Adrenal gland (tissue), 12 donors: ENCODE results near the gene ZXDC. TPM values are rescaled to one million over a fixed set of nuclear protein-coding genes. Genes with fewer than 3 reads are reported as not detected.

Experiments
- DNase-seq, 7 donors: peaks; one replicate each; pipeline ENCODE4 v3.0.0-alpha.2; 2019 to 2020
- H3K27ac ChIP-seq, 5 donors: fragments of 200-600 bp; sonication (generic) in 4 of 5; 1 replicate in 3 of 5; 2 replicates in 2 of 5; pipeline versions ENCODE4 v1.5.1 to v1.8.0; 2016 to 2020; ENCODE audit warnings: mild to moderate bottlenecking in 1 of 5
- H3K27me3 ChIP-seq: fragments of 200-600 bp; 2 replicates; pipeline ENCODE4 v1.8.0; 2021
- H3K36me3 ChIP-seq, 2 donors: fragments of 200-600 bp; replicated peaks in 1 of 2; 1 replicate in 1 of 2; 2 replicates in 1 of 2; pipeline versions ENCODE4 v1.5.1 to v1.8.0; 2018 to 2022
- H3K4me1 ChIP-seq, 2 donors: fragments of 200-600 bp; replicated peaks in 1 of 2; 1 replicate in 1 of 2; 2 replicates in 1 of 2; pipeline versions ENCODE4 v1.5.1 to v1.8.0; 2018 to 2021
- H3K4me3 ChIP-seq, 4 donors: fragments of 200-600 bp; sonication (generic) in 3 of 4; one replicate each; pipeline ENCODE4 v1.5.1; 2016 to 2018
- H3K9me3 ChIP-seq, 3 donors: fragments of 200-600 bp; sonication (generic) in 1 of 3; replicated peaks in 1 of 3; 1 replicate in 2 of 3; 2 replicates in 1 of 3; pipeline versions ENCODE4 v1.5.1 to v1.8.0; 2016 to 2021
- POLR2A ChIP-seq, 2 donors: fragments of 450-650 bp; IDR thresholded peaks; one replicate each; pipeline ENCODE4 v1.6.1; 2017; ENCODE audit warnings: antibody characterized with exemption in 2 of 2, mild to moderate bottlenecking in 2 of 2, moderate library complexity in 1 of 2
- WGBS, 4 donors: extraction: QIAGEN DNeasy Blood & Tissue Kit in 2 of 4; methylation state at CpG; one replicate each; pipeline versions ENCODE4 v1.1.5 to v1.1.7; 2013 to 2017; 5-methylcytosine and 5-hydroxymethylcytosine counted together
- intact Hi-C, 2 donors: fragments of 100-400 bp; cut with DNase I; formaldehyde crosslinking; loops; one replicate each; pipeline versions ENCODE4 v1.14.1 to v1.15.0; 2022 to 2023
- polyA plus RNA-seq, 3 donors: library from polyadenylated mRNA; stranded (reverse); fragments of 200-250 nt in 2 of 3; fragments of 350-450 nt in 1 of 3; fragmentation: Illumina TruSeq in 1 of 3; extraction: RNeasy Lipid Tissue Mini Kit (QIAGEN cat#74804) in 1 of 3; gene quantifications; one replicate each; pipeline ENCODE4 v1.2.3, GENCODE V29; 2013 to 2014
- total RNA-seq, 9 donors: library from RNA; depleted of rRNA in 4 of 9; stranded (reverse); fragments of >200 nt in 4 of 9; fragments of 120-200 nt in 1 of 9; fragmentation: NEBNext Ultra II Directional in 1 of 9; extraction: Animal tissue kit (Norgen Biotek cat#: 25700) in 1 of 9; gene quantifications; one replicate each; pipeline versions ENCODE4 v1.1.0 to v1.2.4, GENCODE V29; 2013 to 2023
- TF ChIP-seq, protein P1 (sequence below), 6 experiments: fragments of 450-650 bp in 4 of 6; fragments of 200-600 bp in 2 of 6; sonication (generic) in 1 of 6; IDR thresholded peaks; 1 replicate in 5 of 6; 2 replicates in 1 of 6; pipeline versions ENCODE4 v1.5.1 to v1.8.0; 2016 to 2021; ENCODE audit warnings: antibody characterized with exemption in 6 of 6, mild to moderate bottlenecking in 2 of 6, moderate library complexity in 1 of 6
- donor health status: healthy with polysubstance abuse.
- donor health status: Bipolar disorder and iron deficiency.
- donor health status: DM: yes; HTN: yes; CAD: no.
- donor health status: DM: no; HTN: no; CAD: no.
- donor health status: DM: no; HTN: no; CAD: no.
- donor health status: DM: yes; HTN: yes; CAD: no.

ZXDC gene
- total and polyA plus RNA-seq, 12 donors, result 16.4 to 45.2 (median 30.3) TPM

DNA sequence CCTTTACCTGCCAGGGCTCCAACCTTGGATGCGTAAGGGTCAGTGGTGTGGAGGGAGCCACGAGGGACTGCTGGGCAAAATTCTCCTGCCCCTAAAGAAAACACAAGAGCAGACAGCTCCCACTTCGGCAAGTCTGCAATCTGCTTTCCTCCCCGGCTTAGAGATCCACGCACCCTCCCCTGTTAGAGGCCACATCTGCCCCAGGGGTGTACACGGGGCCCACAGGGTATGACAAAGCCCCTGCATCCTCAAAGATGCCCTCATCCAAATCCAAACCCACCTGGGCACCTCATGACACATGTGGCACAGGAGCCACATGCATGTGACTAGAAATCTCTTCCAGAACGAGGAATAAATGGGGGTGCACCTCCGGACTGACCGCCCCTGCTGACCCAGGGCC is 25.5 kb downstream of the ZXDC start:
- intact Hi-C loops, result no loop called here
- DNase-seq, result peak in 1 of 7 donors; percentile 37
- no peaks in the 10 kb centered on the region for H3K27me3 ChIP-seq
- H3K27ac ChIP-seq, result no peak overlapping the region
- H3K4me1 ChIP-seq, result peaks cover 10 to 14% of the 10 kb centered on the region in 2 donors
- no peaks in the 10 kb centered on the region for H3K9me3 ChIP-seq
- no peak overlapping the region for H3K4me3 ChIP-seq
- 68 to 85% (median 80%) methylated on average over 8 to 9 of the region's 9 CpGs for WGBS, 4 donors
- H3K36me3 ChIP-seq, result peaks cover 0 to 18% of the 10 kb centered on the region in 2 donors
- no peak for TF ChIP-seq POLR2A (IDR thresholded peaks at IDR 0.05)
- TF ChIP-seq, protein P1, sequence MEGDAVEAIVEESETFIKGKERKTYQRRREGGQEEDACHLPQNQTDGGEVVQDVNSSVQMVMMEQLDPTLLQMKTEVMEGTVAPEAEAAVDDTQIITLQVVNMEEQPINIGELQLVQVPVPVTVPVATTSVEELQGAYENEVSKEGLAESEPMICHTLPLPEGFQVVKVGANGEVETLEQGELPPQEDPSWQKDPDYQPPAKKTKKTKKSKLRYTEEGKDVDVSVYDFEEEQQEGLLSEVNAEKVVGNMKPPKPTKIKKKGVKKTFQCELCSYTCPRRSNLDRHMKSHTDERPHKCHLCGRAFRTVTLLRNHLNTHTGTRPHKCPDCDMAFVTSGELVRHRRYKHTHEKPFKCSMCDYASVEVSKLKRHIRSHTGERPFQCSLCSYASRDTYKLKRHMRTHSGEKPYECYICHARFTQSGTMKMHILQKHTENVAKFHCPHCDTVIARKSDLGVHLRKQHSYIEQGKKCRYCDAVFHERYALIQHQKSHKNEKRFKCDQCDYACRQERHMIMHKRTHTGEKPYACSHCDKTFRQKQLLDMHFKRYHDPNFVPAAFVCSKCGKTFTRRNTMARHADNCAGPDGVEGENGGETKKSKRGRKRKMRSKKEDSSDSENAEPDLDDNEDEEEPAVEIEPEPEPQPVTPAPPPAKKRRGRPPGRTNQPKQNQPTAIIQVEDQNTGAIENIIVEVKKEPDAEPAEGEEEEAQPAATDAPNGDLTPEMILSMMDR (IDR thresholded peaks at IDR 0.05), result no peak

DNA sequence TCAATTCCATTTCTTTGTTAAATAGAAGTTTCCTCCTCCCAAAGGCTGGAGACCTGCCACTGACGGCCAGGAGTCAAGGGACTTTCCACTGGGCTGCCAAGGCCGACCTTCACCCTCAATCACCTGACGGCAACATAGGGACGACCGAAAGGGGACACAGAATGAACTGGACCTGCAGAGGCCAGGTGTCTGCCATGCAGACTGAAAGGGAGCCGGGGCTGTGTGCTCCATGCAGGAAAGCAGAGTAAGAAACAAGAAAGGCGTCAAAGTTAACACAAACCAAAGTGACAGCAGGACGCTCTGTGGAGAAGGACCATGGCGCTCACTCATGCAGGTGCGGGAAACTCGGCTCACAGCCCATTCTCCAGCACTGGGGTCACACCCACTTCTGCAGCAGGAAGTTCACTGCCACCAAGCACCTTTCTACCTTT is 26.1 kb downstream of the ZXDC start:
- peaks cover 10 to 14% of the 10 kb centered on the region in 2 donors for H3K4me1 ChIP-seq
- 73 to 81% (median 75%) methylated on average over 8 to 11 of the region's 11 CpGs for WGBS, 4 donors
- no peaks in the 10 kb centered on the region for H3K9me3 ChIP-seq
- H3K27ac ChIP-seq, result no peak overlapping the region
- TF ChIP-seq, protein P1 (IDR thresholded peaks at IDR 0.05), result no peak
- no peak for TF ChIP-seq POLR2A (IDR thresholded peaks at IDR 0.05)
- intact Hi-C loops, result no loop called here
- H3K4me3 ChIP-seq, result no peak overlapping the region
- H3K27me3 ChIP-seq, result no peaks in the 10 kb centered on the region
- H3K36me3 ChIP-seq, result peaks cover 0 to 18% of the 10 kb centered on the region in 2 donors
- DNase-seq, result peak in 3 of 7 donors; percentile 15 to 48 (median 22)

- TF ChIP-seq, protein P1 (IDR thresholded peaks at IDR 0.05), result no peak
- TF ChIP-seq POLR2A (IDR thresholded peaks at IDR 0.05), result no peak
- no peaks in the 10 kb centered on the region for H3K27me3 ChIP-seq
- H3K9me3 ChIP-seq, result no peaks in the 10 kb centered on the region
- peak in 1 of 7 donors; percentile 40 for DNase-seq
- H3K27ac ChIP-seq, result no peak overlapping the region
- H3K36me3 ChIP-seq, result peaks cover 0 to 18% of the 10 kb centered on the region in 2 donors
- peaks cover 10 to 14% of the 10 kb centered on the region in 2 donors for H3K4me1 ChIP-seq
- no peak overlapping the region for H3K4me3 ChIP-seq
- WGBS, 4 donors, result 87 to 96% (median 91%) methylated on average over 8 of the region's 8 CpGs
- intact Hi-C loops, result no loop called here
These were observed 26.9 kb downstream of the ZXDC start for GRCh38 chr3:126448893-126449180.

GRCh38 chr3:126448136-126448892 is 27.4 kb downstream of the ZXDC start:
- intact Hi-C loops, result no loop called here
- Histone ChIP-seq H3K27ac (no peak overlapping the region), H3K9me3 (no peaks in the 10 kb centered on the region), H3K27me3 (no peaks in the 10 kb centered on the region), H3K4me1 (peaks cover 10 to 14% of the 10 kb centered on the region in 2 donors), H3K36me3 (peaks cover 0 to 18% of the 10 kb centered on the region in 2 donors), H3K4me3 (no peak overlapping the region)
- DNase-seq, result peak in 1 of 7 donors; percentile 42
- TF ChIP-seq, protein P1 (IDR thresholded peaks at IDR 0.05), result no peak
- TF ChIP-seq POLR2A (IDR thresholded peaks at IDR 0.05), result no peak
- 93 to 98% (median 96%) methylated on average over 14 to 17 of the region's 17 CpGs for whole genome bisulfite sequencing, 4 donors
